ENCODE results near the gene CELA3B.

GRCh38 chr1:21936366-21937031 lies 40.3 kb upstream of the CELA3B start:
- TF ChIP-seq ZFX (IDR thresholded peaks at IDR 0.05; ENCODE audit: borderline replicate concordance) (no peak), CTCF (IDR thresholded peaks at IDR 0.05) (no peak)
